ENCODE data around the gene ALPK3. TPM values are rescaled to one million over a fixed set of nuclear protein-coding genes. Genes with fewer than 3 reads are reported as not detected.
"Not testable (repeated sequence)": the region's sequence is repeated elsewhere in the genome, so short reads cannot be mapped to it uniquely, and the experiment has no call there.

Gene ALPK3
- total RNA-seq, 4 donors from 2014 or later, result 0.18 to 7.0 (median 0.68) TPM

GRCh38 chr15:84872009-84872910 is 55.1 kb downstream of the ALPK3 start:
- no peak for TF ChIP-seq POLR2A (IDR thresholded peaks at IDR 0.05)
- no peak for TF ChIP-seq CTCF (IDR thresholded peaks at IDR 0.05)

GRCh38 chr15:84873997-84874396 is 56.8 kb downstream of the ALPK3 start:
- Histone ChIP-seq H3K4me1 (no peaks in the 10 kb centered on the region), H3K27ac (no peak overlapping the region), H3K27me3 (no peaks in the 10 kb centered on the region), H3K4me3 (no peak overlapping the region), H3K9me3 (no peaks in the 10 kb centered on the region), H3K36me3 (no peaks in the 10 kb centered on the region)
- DNase-seq, result no peak
- TF ChIP-seq POLR2A (IDR thresholded peaks at IDR 0.05) (no peak), CTCF (IDR thresholded peaks at IDR 0.05) (no peak)

More at GRCh38 chr15:84872009-84872910, 55.1 kb downstream of the ALPK3 start:
- Histone ChIP-seq H3K4me1 (no peaks in the 10 kb centered on the region), H3K9me3 (no peaks in the 10 kb centered on the region), H3K27me3 (no peaks in the 10 kb centered on the region), H3K36me3 (no peaks in the 10 kb centered on the region), H3K27ac (no peak overlapping the region), H3K4me3 (no peak overlapping the region)
- no peak for DNase-seq

GRCh38 chr15:84874981-84875699 is 58.0 kb downstream of the ALPK3 start:
- no peaks in the 10 kb centered on the region for H3K9me3 ChIP-seq
- DNase-seq, result no peak
- TF ChIP-seq POLR2A (IDR thresholded peaks at IDR 0.05), result no peak
- no peak for TF ChIP-seq CTCF (IDR thresholded peaks at IDR 0.05)
- H3K36me3 ChIP-seq, result no peaks in the 10 kb centered on the region
- H3K4me3 ChIP-seq, result no peak overlapping the region
- no peaks in the 10 kb centered on the region for H3K27me3 ChIP-seq
- no peaks in the 10 kb centered on the region for H3K4me1 ChIP-seq
- no peak overlapping the region for H3K27ac ChIP-seq

GRCh38 chr15:84876269-84876668 is 59.1 kb downstream of the ALPK3 start:
- Histone ChIP-seq H3K27ac (no peak overlapping the region), H3K4me1 (no peaks in the 10 kb centered on the region), H3K9me3 (no peaks in the 10 kb centered on the region), H3K36me3 (no peaks in the 10 kb centered on the region), H3K27me3 (no peaks in the 10 kb centered on the region), H3K4me3 (no peak overlapping the region)
- TF ChIP-seq CTCF (IDR thresholded peaks at IDR 0.05) (no peak), POLR2A (IDR thresholded peaks at IDR 0.05) (no peak)
- no peak for DNase-seq

GRCh38 chr15:84877701-84878100 is 60.5 kb downstream of the ALPK3 start:
- not testable (repeated sequence) for H3K4me3 ChIP-seq, DNase-seq, H3K27me3 ChIP-seq, H3K4me1 ChIP-seq, H3K9me3 ChIP-seq, H3K36me3 ChIP-seq, H3K27ac ChIP-seq

- no peak overlapping the region for H3K4me3 ChIP-seq
- no peaks in the 10 kb centered on the region for H3K4me1 ChIP-seq
- TF ChIP-seq CTCF (IDR thresholded peaks at IDR 0.05) (peak in 4 of 6 experiments; percentile 52 to 73 (median 66)), POLR2A (IDR thresholded peaks at IDR 0.05) (no peak)
- H3K9me3 ChIP-seq, result no peaks in the 10 kb centered on the region
- peak; percentile 56 to 87 (median 75) for DNase-seq
- H3K27ac ChIP-seq, result no peak overlapping the region
- H3K27me3 ChIP-seq, result no peaks in the 10 kb centered on the region
- H3K36me3 ChIP-seq, result no peaks in the 10 kb centered on the region
Measured at GRCh38 chr15:84878504-84878903, 61.3 kb downstream of the ALPK3 start.

All from Peyer's patch (tissue), 4 donors.